ENCODE measurements around the gene LHX1. TPM values are rescaled to one million over a fixed set of nuclear protein-coding genes. Genes with fewer than 3 reads are reported as not detected.

Gene LHX1
- polyA plus RNA-seq, 1 of the 3 experiments (the other 2 are of a cell fraction): not detected

GRCh38 chr17:36942019-36942599 is 4.8 kb downstream of the LHX1 start (continued):
- no peak for TF ChIP-seq USF2 (IDR thresholded peaks at IDR 0.05; ENCODE audit: borderline replicate concordance, low read depth, low read length)

GRCh38 chr17:36942631-36943125 is 5.4 kb downstream of the LHX1 start:
- Histone ChIP-seq H3K9ac (no peak overlapping the region), H3K27me3 (ENCODE audit: insufficient read depth) (peaks cover 96% of the 10 kb centered on the region), H3K4me2 (no peak overlapping the region), H3K27ac (ENCODE audit: low read depth in 2 of 2, low read length in 1 of 2) (no peak overlapping the region), H3K4me1 (ENCODE audit: control insufficient read depth in 1 of 2, insufficient read depth in 2 of 2, low read depth in 1 of 2, low read length in 1 of 2) (peaks cover 0 to 12% of the 10 kb centered on the region in 2 experiments; a peak in 2 of 4 replicates), H2AFZ (ENCODE audit: low read depth) (no peak overlapping the region), H3K4me3 (ENCODE audit: low read depth in 2 of 2, low read length in 1 of 2) (no peak overlapping the region; a peak in 1 of 4 replicates), H3K9me2 (no peaks in the 10 kb centered on the region), H4K20me1 (ENCODE audit: insufficient read depth) (peaks cover 20% of the 10 kb centered on the region), H3F3A (replicated peaks; ENCODE audit: insufficient read depth) (peaks cover 14% of the 10 kb centered on the region), H3K9me3 (no peaks in the 10 kb centered on the region), H3K36me3 (replicated peaks in 1 of 2; ENCODE audit: control insufficient read depth in 1 of 2, insufficient read depth in 2 of 2, low read length in 1 of 2) (no peaks in the 10 kb centered on the region), H3K79me2 (ENCODE audit: insufficient read depth) (no peaks in the 10 kb centered on the region)
- POLR2A ChIA-PET: no interaction called here
- no peak for TF ChIP-seq CHD2 (IDR thresholded peaks at IDR 0.05; ENCODE audit: low read length, partially characterized antibody)
- TF ChIP-seq EZH2phosphoT487 (IDR thresholded peaks at IDR 0.05; ENCODE audit: borderline replicate concordance, low read depth): peak; percentile 95
- TF ChIP-seq CTCF (IDR thresholded peaks at IDR 0.05): no peak
- no peak for TF ChIP-seq EP300 (IDR thresholded peaks at IDR 0.05; ENCODE audit: borderline replicate concordance in 1 of 2, low read depth in 1 of 2, low read length in 1 of 2)
- TF ChIP-seq RFX5 (IDR thresholded peaks at IDR 0.05; ENCODE audit: low read length): no peak
- no peak for TF ChIP-seq MAX (IDR thresholded peaks at IDR 0.05; ENCODE audit: low read depth)
- no peak for TF ChIP-seq ZBTB33 (IDR thresholded peaks at IDR 0.05; ENCODE audit: borderline replicate concordance, low read depth)
- CTCF ChIA-PET: interaction anchor here (1.0 to 1.4 kb wide), 3 partner anchors 12 to 284 kb away, joined by 3 to 5 read pairs (median 3); no protein-coding TSS in a partner anchor
- 47% methylated on average over 41 of the region's 59 CpGs for WGBS (ENCODE audit: low lambda C conversion rate)
- DNase-seq: peak; percentile 58
